Measurements from ENCODE around the gene RASSF4. TPM values are rescaled to one million over a fixed set of nuclear protein-coding genes. Genes with fewer than 3 reads are reported as not detected.

The RASSF4 gene
- total and polyA plus RNA-seq, 2 donors from 2014 or later: 76.4 to 83.1 TPM

DNA sequence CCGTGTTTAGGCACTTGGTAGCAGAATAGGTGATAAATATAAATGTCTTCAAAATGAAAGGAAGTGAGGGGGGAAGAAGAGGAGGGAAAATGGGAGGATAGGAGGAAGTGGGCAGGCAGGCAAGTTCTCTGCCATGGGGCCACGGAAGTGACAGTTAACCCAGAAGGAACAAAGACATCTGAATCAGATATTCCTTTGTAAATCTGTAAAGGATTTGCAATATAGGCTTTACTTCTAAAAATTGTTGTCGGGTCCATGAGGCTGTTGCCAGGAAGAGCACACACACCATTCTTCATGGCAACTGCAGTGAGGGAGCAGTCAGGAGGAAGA is 23.7 kb upstream of the RASSF4 start:
- TF ChIP-seq CTCF (IDR thresholded peaks at IDR 0.05; ENCODE audit: borderline replicate concordance, extremely low read depth, insufficient read depth): no peak
- H3K4me1 ChIP-seq (ENCODE audit: control insufficient read depth in 2 of 3, insufficient read depth in 2 of 3, low read depth in 1 of 3, low read length in 3 of 3): peaks cover 0 to 17% (median 0%) of the 10 kb centered on the region in 3 donors
- no peaks in the 10 kb centered on the region for H3K27me3 ChIP-seq (ENCODE audit: control insufficient read depth, insufficient read depth, low read length)
- no peak overlapping the region for H3K4me3 ChIP-seq (ENCODE audit: low read length in 3 of 3)
- FAIRE-seq: no peak
- peak overlapping the region in 1 of 2 donors; percentile 38 for H3K27ac ChIP-seq (ENCODE audit: low read depth in 2 of 2, low read length in 2 of 2)
- H3K9ac ChIP-seq (ENCODE audit: low read length in 3 of 3): no peak overlapping the region
- H3K9me3 ChIP-seq (ENCODE audit: control insufficient read depth in 2 of 3, insufficient read depth in 1 of 3, low read length in 3 of 3): no peaks in the 10 kb centered on the region
- no peaks in the 10 kb centered on the region for H3K36me3 ChIP-seq (ENCODE audit: control insufficient read depth in 2 of 3, insufficient read depth in 3 of 3, low read length in 3 of 3)
- DNase-seq: peak in 1 of 5 donors; percentile 3
- intact Hi-C loops (cut with DNase I): no loop called here

DNA sequence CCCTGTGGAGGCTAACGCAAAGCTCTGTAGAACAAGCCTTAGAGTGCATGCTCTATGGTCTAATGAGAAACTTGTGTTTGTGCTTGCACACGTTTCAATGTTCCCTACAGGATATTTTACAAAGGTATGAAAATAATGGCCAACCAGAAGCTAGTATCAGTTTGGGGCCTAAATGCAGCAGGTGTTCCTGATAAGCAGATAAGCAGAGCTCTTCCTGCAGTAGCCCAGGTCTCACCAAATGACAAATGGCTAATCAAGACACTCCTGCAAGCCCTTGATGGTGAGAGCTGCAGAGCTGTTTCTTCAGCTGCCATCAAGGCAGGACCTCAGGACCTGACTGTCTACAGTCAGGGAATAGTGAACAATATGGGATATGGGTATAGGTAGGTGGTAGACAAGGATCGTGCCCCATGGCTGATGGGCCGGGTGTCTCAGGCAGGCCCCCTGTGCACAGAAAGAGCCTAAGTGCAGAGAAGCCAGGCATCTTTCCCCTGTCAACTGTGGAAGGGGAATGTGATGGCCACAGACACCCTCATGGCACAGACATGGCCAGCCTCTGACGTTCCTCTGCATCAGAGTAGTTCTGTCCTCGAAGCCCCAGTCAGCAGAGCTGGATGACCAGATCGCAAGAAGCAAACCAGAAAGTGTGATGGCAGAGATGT is 23.2 kb upstream of the RASSF4 start:
- no peaks in the 10 kb centered on the region for H3K36me3 ChIP-seq (ENCODE audit: control insufficient read depth in 2 of 3, insufficient read depth in 3 of 3, low read length in 3 of 3)
- no peak overlapping the region for H3K9ac ChIP-seq (ENCODE audit: low read length in 3 of 3)
- peak in 1 of 5 donors; percentile 30 for DNase-seq
- intact Hi-C loops (cut with DNase I): no loop called here
- H3K27ac ChIP-seq (ENCODE audit: low read depth in 2 of 2, low read length in 2 of 2): no peak overlapping the region
- H3K27me3 ChIP-seq (ENCODE audit: control insufficient read depth, insufficient read depth, low read length): no peaks in the 10 kb centered on the region
- no peak for TF ChIP-seq CTCF (IDR thresholded peaks at IDR 0.05; ENCODE audit: borderline replicate concordance, extremely low read depth, insufficient read depth)
- no peaks in the 10 kb centered on the region for H3K9me3 ChIP-seq (ENCODE audit: control insufficient read depth in 2 of 3, insufficient read depth in 1 of 3, low read length in 3 of 3)
- H3K4me3 ChIP-seq (ENCODE audit: low read length in 3 of 3): no peak overlapping the region
- H3K4me1 ChIP-seq (ENCODE audit: control insufficient read depth in 2 of 3, insufficient read depth in 2 of 3, low read depth in 1 of 3, low read length in 3 of 3): peaks cover 0 to 17% (median 0%) of the 10 kb centered on the region in 3 donors
- no peak for FAIRE-seq

GRCh38 chr10:44937196-44938005 is 22.2 kb upstream of the RASSF4 start:
- DNase-seq (peak in 1 of 5 donors; percentile 32), FAIRE-seq (no peak)
- TF ChIP-seq CTCF (IDR thresholded peaks at IDR 0.05; ENCODE audit: borderline replicate concordance, extremely low read depth, insufficient read depth): no peak
- intact Hi-C loops (cut with DNase I): no loop called here
- no peaks in the 10 kb centered on the region for H3K9me3 ChIP-seq (ENCODE audit: control insufficient read depth in 2 of 3, insufficient read depth in 1 of 3, low read length in 3 of 3)
- no peaks in the 10 kb centered on the region for H3K36me3 ChIP-seq (ENCODE audit: control insufficient read depth in 2 of 3, insufficient read depth in 3 of 3, low read length in 3 of 3)
- H3K4me1 ChIP-seq (ENCODE audit: control insufficient read depth in 2 of 3, insufficient read depth in 2 of 3, low read depth in 1 of 3, low read length in 3 of 3): peaks cover 0 to 17% (median 0%) of the 10 kb centered on the region in 3 donors
- no peaks in the 10 kb centered on the region for H3K27me3 ChIP-seq (ENCODE audit: control insufficient read depth, insufficient read depth, low read length)
- H3K9ac ChIP-seq (ENCODE audit: low read length in 3 of 3): no peak overlapping the region
- no peak overlapping the region for H3K4me3 ChIP-seq (ENCODE audit: low read length in 3 of 3)
- no peak overlapping the region for H3K27ac ChIP-seq (ENCODE audit: low read depth in 2 of 2, low read length in 2 of 2)

All from kidney (tissue), 14 donors.